Neural crest cell (in vitro differentiated cells): Measurements from ENCODE around the gene ST7L. TPM values are rescaled to one million over a fixed set of nuclear protein-coding genes. Genes with fewer than 3 reads are reported as not detected.

Experiments
- DNase-seq: peaks from one replicate; pipeline ENCODE4 v3.0.0; 2021; ENCODE audit warnings: low read depth, mixed read lengths, low spot score
- H3K27ac Mint-ChIP-seq: one replicate; pipeline ENCODE4 v1.8.0; 2021; ENCODE audit warnings: mild to moderate bottlenecking, mixed read lengths; ENCODE audit not compliant: unreplicated experiment
- H3K27me3 Mint-ChIP-seq: 2 replicates; pipeline ENCODE4 v1.8.0; 2021; ENCODE audit warnings: low read depth, mild to moderate bottlenecking, mixed read lengths
- H3K36me3 Mint-ChIP-seq: 2 replicates; pipeline ENCODE4 v1.8.0; 2021; ENCODE audit warnings: low read depth, mild to moderate bottlenecking, mixed read lengths
- H3K4me1 Mint-ChIP-seq: 2 replicates; pipeline ENCODE4 v1.8.0; 2021; ENCODE audit warnings: mixed read lengths
- H3K4me3 Mint-ChIP-seq: one replicate; pipeline ENCODE4 v1.8.0; 2021; ENCODE audit warnings: mild to moderate bottlenecking, mixed read lengths
- H3K9me3 Mint-ChIP-seq: 2 replicates; pipeline ENCODE4 v1.8.0; 2021; ENCODE audit warnings: mixed read lengths
- total RNA-seq: library from RNA; stranded (reverse); gene quantifications from 2 replicates; pipeline ENCODE4 v1.2.1, GENCODE V29; 2021
- TF ChIP-seq, protein P1 (sequence below): fragments of 200-600 bp; sonication (generic); conservative IDR thresholded peaks from 2 replicates; pipeline ENCODE4 v1.5.0; 2021; ENCODE audit warnings: antibody characterized with exemption, mild to moderate bottlenecking

The ST7L gene
- total RNA-seq, 1 donor from 2014 or later, result 20.4 TPM

DNA sequence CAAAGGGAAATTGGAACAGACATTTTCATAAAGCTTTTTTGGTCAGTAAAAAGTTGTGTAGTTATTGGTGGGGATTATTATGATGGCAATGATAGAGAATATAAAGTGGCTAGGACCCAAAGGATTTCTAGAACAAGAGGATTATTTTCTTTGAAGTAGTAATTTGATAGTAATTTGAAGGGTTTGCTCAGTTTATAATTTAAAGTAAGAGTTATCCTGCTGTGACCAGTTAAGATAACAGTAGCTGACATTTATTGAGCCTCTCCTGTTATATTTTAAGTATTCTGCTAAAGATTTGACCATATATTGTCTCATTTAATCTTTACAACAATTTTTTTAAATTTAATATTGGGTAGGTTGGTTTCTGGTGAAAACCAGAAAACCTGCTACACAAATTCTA, 15.4 kb upstream of the ST7L start:
- H3K4me3 Mint-ChIP-seq, result no peak overlapping the region
- H3K9me3 Mint-ChIP-seq, result peaks cover 2% of the 10 kb centered on the region
- peaks cover 29% of the 10 kb centered on the region for H3K4me1 Mint-ChIP-seq
- H3K27me3 Mint-ChIP-seq, result no peaks in the 10 kb centered on the region
- no peak overlapping the region for H3K27ac Mint-ChIP-seq
- no peak for DNase-seq
- peaks cover 14% of the 10 kb centered on the region for H3K36me3 Mint-ChIP-seq
- TF ChIP-seq, protein P1, sequence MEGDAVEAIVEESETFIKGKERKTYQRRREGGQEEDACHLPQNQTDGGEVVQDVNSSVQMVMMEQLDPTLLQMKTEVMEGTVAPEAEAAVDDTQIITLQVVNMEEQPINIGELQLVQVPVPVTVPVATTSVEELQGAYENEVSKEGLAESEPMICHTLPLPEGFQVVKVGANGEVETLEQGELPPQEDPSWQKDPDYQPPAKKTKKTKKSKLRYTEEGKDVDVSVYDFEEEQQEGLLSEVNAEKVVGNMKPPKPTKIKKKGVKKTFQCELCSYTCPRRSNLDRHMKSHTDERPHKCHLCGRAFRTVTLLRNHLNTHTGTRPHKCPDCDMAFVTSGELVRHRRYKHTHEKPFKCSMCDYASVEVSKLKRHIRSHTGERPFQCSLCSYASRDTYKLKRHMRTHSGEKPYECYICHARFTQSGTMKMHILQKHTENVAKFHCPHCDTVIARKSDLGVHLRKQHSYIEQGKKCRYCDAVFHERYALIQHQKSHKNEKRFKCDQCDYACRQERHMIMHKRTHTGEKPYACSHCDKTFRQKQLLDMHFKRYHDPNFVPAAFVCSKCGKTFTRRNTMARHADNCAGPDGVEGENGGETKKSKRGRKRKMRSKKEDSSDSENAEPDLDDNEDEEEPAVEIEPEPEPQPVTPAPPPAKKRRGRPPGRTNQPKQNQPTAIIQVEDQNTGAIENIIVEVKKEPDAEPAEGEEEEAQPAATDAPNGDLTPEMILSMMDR, result no peak

DNA sequence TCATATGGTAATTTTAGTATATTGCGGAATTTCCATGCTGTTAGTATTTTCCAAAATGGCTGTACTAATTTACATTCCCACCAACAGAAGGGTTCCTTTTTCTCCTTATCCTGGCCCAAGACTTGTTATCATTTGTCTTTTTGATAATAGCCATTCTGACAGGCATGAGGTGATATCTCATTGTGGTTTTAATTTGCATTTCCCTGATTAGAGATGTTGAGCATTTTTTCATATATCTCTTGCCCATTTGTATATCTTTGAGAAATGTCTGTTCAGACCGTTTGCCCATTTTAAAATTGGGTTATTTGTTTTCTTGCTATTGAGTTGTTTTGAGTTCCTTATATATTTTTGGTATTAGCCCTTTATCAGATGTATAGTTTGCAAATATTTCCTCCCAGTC, 14.7 kb upstream of the ST7L start:
- peaks cover 2% of the 10 kb centered on the region for H3K9me3 Mint-ChIP-seq
- H3K36me3 Mint-ChIP-seq, result peaks cover 11% of the 10 kb centered on the region
- peaks cover 29% of the 10 kb centered on the region for H3K4me1 Mint-ChIP-seq
- no peak overlapping the region for H3K4me3 Mint-ChIP-seq
- H3K27ac Mint-ChIP-seq, result no peak overlapping the region
- TF ChIP-seq, protein P1, result no peak
- H3K27me3 Mint-ChIP-seq, result no peaks in the 10 kb centered on the region
- DNase-seq, result no peak

DNA sequence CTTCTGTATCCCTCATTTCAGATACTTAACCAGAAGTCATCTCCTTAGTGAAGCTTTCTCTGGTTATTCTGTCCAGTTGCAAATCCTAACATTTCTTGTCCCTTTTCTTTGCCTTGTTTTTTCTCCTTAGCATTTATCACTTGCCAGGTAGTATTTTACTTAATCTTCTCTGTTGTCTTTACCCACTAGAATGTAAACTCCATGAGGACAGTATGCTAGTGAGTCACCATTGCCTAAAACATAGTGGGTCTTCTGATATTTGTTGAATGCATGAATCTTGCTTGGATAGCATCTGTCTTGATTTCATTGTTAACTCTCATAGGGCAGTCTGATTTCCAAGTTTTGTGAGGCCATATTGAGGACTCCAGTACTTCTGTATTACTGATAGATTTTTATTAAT, 10.3 kb upstream of the ST7L start:
- Mint-ChIP-seq H3K9me3 (peaks cover 2% of the 10 kb centered on the region), H3K27ac (no peak overlapping the region)

DNA sequence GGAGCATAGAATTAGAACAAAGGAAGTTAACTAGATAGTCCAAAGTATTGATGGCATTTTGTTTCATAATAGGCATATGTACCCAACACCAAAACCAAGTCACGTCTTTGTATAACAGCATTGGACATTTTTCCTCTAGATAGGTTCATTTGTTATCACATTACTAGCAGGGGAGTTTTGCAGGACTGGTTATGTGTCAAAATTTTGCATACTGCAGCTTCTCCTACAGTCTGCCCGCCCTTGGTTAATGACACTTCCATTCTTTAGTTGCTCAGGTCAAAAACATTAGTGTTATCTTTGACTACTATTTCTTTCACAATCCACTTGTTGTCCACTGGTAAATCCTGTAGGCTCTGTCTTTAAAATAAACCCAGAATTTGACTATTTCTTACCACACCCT, 9.6 kb upstream of the ST7L start:
- Mint-ChIP-seq H3K4me3 (no peak overlapping the region), H3K4me1 (peaks cover 4% of the 10 kb centered on the region), H3K9me3 (peaks cover 2% of the 10 kb centered on the region), H3K36me3 (peaks cover 4% of the 10 kb centered on the region), H3K27ac (no peak overlapping the region), H3K27me3 (no peaks in the 10 kb centered on the region)
- TF ChIP-seq, protein P1, result no peak
- no peak for DNase-seq

More for the DNA sequence above, 10.3 kb upstream of the ST7L start:
- no peak for DNase-seq
- Mint-ChIP-seq H3K4me1 (peaks cover 9% of the 10 kb centered on the region), H3K27me3 (no peaks in the 10 kb centered on the region), H3K4me3 (no peak overlapping the region), H3K36me3 (peaks cover 8% of the 10 kb centered on the region)
- TF ChIP-seq, protein P1, result no peak

DNA sequence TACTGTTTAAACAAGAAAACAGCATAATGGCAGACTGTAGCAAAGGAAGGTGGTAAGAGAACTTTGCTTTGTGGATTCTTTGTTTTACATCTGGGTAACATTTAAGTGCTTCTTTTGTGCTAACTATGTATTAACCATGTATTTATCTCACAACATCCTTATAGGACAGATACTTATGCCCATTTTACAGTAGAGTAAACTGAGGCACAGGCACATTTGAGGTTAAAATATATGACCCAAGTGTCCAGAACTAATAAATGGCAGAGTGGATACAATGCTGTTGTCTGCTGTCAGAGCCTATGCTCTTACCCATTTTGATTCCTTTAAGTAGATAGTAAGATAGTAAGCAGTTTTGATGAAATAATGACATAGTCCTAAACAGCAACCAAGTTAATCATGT, 7.9 kb upstream of the ST7L start:
- Mint-ChIP-seq H3K4me3 (no peak overlapping the region), H3K27me3 (no peaks in the 10 kb centered on the region), H3K27ac (no peak overlapping the region), H3K4me1 (peaks cover 3% of the 10 kb centered on the region), H3K9me3 (no peaks in the 10 kb centered on the region), H3K36me3 (no peaks in the 10 kb centered on the region)
- DNase-seq, result no peak
- TF ChIP-seq, protein P1, result no peak

DNA sequence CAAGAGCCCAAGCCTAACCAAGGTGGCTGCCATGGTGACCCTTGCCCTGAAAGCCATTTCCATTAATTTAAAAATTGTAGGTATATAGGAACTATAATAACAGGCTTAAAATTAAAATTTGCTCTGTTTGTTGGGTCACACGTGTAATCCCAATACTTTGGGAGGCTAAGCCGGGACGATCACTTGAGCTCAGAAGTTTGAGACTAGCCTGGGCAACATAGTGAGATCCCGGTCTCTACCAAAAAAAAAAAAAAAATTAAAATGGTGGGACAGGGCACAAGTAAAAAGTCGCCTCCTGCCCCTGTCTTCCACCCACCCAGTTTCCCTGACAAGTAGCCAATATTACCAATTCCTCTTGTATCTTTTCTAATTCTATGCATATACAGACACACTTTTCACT, 7.3 kb upstream of the ST7L start:
- H3K4me3 Mint-ChIP-seq, result peak overlapping the region; percentile 17
- TF ChIP-seq, protein P1, result no peak
- no peak for DNase-seq
- H3K27ac Mint-ChIP-seq, result no peak overlapping the region
- no peaks in the 10 kb centered on the region for H3K36me3 Mint-ChIP-seq
- H3K27me3 Mint-ChIP-seq, result no peaks in the 10 kb centered on the region
- no peaks in the 10 kb centered on the region for H3K9me3 Mint-ChIP-seq
- peaks cover 6% of the 10 kb centered on the region for H3K4me1 Mint-ChIP-seq
